ENCODE results near the gene NR2F2. TPM values are rescaled to one million over a fixed set of nuclear protein-coding genes. Genes with fewer than 3 reads are reported as not detected.

NR2F2 gene
- polyA plus RNA-seq, 1 of the 3 experiments (the other 2 are of a cell fraction), result 3.9 TPM

GRCh38 chr15:96341513-96342405 lies 11.3 kb downstream of the NR2F2 start:
- peaks cover 4% of the 10 kb centered on the region; the same call in 1 of the 2 replicates for H3K27me3 ChIP-seq (ENCODE audit: insufficient read depth)
- H3K4me1 ChIP-seq (ENCODE audit: control insufficient read depth in 1 of 2, insufficient read depth in 2 of 2, low read depth in 1 of 2, low read length in 1 of 2), result peaks cover 3 to 7% of the 10 kb centered on the region in 2 experiments; a peak in 2 of 4 replicates
- peak overlapping the region; percentile 74 to 79; a peak in 2 of 4 replicates for H3K27ac ChIP-seq (ENCODE audit: low read depth in 2 of 2, low read length in 1 of 2)
- no peaks in the 10 kb centered on the region for H3K9me3 ChIP-seq
- H4K20me1 ChIP-seq (ENCODE audit: insufficient read depth), result no peaks in the 10 kb centered on the region
- H3K4me2 ChIP-seq, result peak overlapping the region; percentile 76
- 69% methylated on average over 32 of the region's 41 CpGs for WGBS (ENCODE audit: low lambda C conversion rate)
- DNase-seq, result no peak
- H3K36me3 ChIP-seq (replicated peaks in 1 of 2; ENCODE audit: control insufficient read depth in 1 of 2, insufficient read depth in 2 of 2, low read length in 1 of 2), result no peaks in the 10 kb centered on the region
- H3K4me3 ChIP-seq (ENCODE audit: low read depth in 2 of 2, low read length in 1 of 2), result peak overlapping the region; percentile 53 to 73
- H3F3A ChIP-seq (replicated peaks; ENCODE audit: insufficient read depth), result peaks cover 4% of the 10 kb centered on the region
- POLR2A ChIA-PET, result no interaction called here
- H3K79me2 ChIP-seq (ENCODE audit: insufficient read depth), result peaks cover 16% of the 10 kb centered on the region
- TF ChIP-seq FOXM1 (IDR thresholded peaks at IDR 0.05; ENCODE audit: low read depth), result no peak
- TF ChIP-seq IRF3 (IDR thresholded peaks at IDR 0.05; ENCODE audit: low read depth, low read length), result no peak
- TF ChIP-seq GABPA (IDR thresholded peaks at IDR 0.05; ENCODE audit: low read depth), result no peak
- TF ChIP-seq RCOR1 (IDR thresholded peaks at IDR 0.05; ENCODE audit: low read length), result no peak
- no peak for TF ChIP-seq ELF1 (IDR thresholded peaks at IDR 0.05)
- no peak for TF ChIP-seq MXI1 (IDR thresholded peaks at IDR 0.05; ENCODE audit: low read depth, low read length)
- no peak for TF ChIP-seq SIN3A (IDR thresholded peaks at IDR 0.05; ENCODE audit: borderline replicate concordance, low read depth, low read length)
- no peak for TF ChIP-seq ZBTB33 (IDR thresholded peaks at IDR 0.05; ENCODE audit: borderline replicate concordance, low read depth)
- TF ChIP-seq EP300 (IDR thresholded peaks at IDR 0.05; ENCODE audit: borderline replicate concordance in 1 of 2, low read depth in 1 of 2, low read length in 1 of 2), result no peak
- no peak for TF ChIP-seq FOXJ3 (CRISPR knock-in tag; IDR thresholded peaks at IDR 0.05)
- TF ChIP-seq PBX3 (IDR thresholded peaks at IDR 0.05), result no peak
- TF ChIP-seq FOSL2 (IDR thresholded peaks at IDR 0.05; ENCODE audit: borderline replicate concordance, low read depth), result no peak
- no peak for TF ChIP-seq POLR2AphosphoS5 (IDR thresholded peaks at IDR 0.05; ENCODE audit: low read depth, low read length)
- TF ChIP-seq TCF12 (IDR thresholded peaks at IDR 0.05), result no peak
- TF ChIP-seq CTCF (IDR thresholded peaks at IDR 0.05), result no peak
- TF ChIP-seq REST (IDR thresholded peaks at IDR 0.05; ENCODE audit: low read depth, low read length), result no peak
- H3K9ac ChIP-seq, result peak overlapping the region; percentile 44; the same call in 1 of the 2 replicates
- peak overlapping the region; percentile 63 for H2AFZ ChIP-seq (ENCODE audit: low read depth)
- CTCF ChIA-PET, result interaction anchor here (0.6 to 4.8 kb wide), 3 partner anchors 13 to 32 kb away, joined by 3 to 42 read pairs (median 7); partner anchors contain the start of gene NR2F2
- no peaks in the 10 kb centered on the region for H3K9me2 ChIP-seq
